IPS-18c (cell line): ENCODE results near the gene MRPS6.

ENCODE experiments used
- H3K4me3 ChIP-seq: 2 replicates; pipeline ENCODE4 v1.7.0; 2013; ENCODE audit warnings: low read depth, mild to moderate bottlenecking, low read length, moderate library complexity; ENCODE audit not compliant: insufficient read depth
- H3K9me3 ChIP-seq: one replicate; pipeline ENCODE4 v1.6.1; 2013; ENCODE audit warnings: mild to moderate bottlenecking, low read length, moderate library complexity; ENCODE audit not compliant: control insufficient read depth, insufficient read depth

Gene MRPS6

DNA sequence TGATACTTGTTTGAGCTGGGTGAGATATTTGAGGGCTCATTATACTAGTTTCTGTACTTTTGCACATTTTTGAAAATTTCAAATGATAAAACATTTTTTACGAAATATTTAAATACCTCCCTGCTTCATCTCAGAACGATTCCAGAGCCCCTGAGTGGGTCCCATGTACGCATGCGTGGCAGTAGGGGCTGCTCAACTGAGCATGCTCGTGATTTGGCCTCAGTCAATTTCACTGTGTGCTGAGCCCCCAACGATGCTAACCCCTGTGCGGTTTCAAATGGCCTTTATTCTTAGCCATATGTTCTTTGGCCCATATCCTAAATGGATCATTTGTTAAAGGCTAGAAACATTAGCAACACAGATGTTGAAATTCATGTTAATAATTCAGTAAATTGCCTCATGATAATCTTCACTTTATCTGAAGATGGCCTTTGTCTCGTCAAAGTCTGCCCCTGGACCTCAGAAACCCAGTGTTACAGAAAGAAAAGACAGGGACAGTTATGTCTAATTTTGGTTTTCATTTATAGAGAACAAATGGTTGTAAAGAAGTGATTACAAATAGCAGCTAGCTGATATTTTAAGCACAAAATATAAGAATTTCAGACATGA, 108.2 kb downstream of the MRPS6 start:
- H3K9me3 ChIP-seq = no peaks in the 10 kb centered on the region
- no peak overlapping the region for H3K4me3 ChIP-seq

DNA sequence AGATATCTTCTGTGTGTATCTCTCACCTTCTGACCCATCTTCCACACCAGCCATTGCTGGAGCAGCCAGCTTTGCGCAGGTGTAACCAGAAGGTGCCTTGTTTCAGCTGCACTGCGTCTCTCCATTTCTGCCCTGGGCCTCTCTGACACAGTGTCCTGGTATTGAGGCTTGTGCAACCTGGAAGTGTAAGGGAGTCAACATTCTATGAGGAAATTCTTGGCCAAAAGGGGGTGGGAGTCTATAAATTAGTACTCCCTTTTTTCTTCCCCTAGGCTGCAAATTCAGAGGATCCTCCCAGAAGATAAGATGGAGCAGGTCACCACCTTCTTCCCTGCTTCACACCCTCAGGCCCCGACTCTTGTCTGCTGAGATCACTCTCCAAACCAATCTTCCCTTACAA, 109.1 kb downstream of the MRPS6 start:
- Histone ChIP-seq H3K4me3 (no peak overlapping the region), H3K9me3 (no peaks in the 10 kb centered on the region)

DNA sequence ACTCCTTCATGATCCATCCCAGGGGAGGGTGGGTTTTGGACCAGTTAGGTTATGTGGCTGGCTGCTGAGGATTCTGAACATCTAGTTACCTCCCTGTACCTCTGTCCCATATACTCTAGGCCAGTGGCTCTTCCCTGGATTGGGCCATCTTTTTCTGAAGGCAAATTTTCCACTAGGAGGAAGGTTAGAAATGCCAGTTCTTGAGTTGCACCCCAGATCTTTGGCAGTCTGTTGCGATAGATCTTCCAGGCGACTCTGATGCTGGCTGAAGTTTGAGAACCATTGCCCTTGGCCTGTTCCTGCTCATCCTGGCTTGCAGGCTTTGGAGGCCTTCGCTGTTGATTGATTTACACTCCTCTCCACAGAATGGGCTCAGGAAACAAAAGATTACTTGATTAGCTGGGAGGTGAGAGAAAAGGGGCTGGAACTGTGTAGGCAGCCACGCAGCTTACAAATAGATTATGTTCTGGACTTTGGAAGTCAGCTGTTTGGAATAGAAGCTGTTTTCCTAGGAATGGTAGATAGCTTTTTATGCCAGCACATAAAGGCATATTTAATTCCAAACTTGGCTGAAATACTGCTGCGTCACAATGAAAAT, 110.1 kb downstream of the MRPS6 start:
- H3K9me3 ChIP-seq = no peaks in the 10 kb centered on the region
- H3K4me3 ChIP-seq = no peak overlapping the region

DNA sequence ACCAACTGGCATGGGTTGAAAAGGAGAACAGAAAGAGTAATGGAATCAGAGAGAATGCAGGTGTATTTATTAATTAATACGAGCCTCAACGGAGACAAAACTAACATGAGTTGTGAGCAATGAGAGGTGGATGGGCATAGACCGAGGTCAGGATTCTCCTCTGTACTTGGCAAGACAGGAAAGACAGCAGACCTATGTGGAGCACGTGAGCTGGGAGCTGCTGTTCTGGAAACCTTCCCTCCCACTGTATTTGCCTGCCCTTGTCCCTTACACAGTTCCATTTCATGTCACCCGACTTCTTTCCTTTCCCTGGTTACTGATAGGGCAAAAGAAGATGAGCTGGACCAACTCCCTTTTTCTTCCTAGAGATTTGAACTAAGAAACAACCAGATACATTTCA, 110.9 kb downstream of the MRPS6 start:
- H3K9me3 ChIP-seq = no peaks in the 10 kb centered on the region
- no peak overlapping the region for H3K4me3 ChIP-seq

DNA sequence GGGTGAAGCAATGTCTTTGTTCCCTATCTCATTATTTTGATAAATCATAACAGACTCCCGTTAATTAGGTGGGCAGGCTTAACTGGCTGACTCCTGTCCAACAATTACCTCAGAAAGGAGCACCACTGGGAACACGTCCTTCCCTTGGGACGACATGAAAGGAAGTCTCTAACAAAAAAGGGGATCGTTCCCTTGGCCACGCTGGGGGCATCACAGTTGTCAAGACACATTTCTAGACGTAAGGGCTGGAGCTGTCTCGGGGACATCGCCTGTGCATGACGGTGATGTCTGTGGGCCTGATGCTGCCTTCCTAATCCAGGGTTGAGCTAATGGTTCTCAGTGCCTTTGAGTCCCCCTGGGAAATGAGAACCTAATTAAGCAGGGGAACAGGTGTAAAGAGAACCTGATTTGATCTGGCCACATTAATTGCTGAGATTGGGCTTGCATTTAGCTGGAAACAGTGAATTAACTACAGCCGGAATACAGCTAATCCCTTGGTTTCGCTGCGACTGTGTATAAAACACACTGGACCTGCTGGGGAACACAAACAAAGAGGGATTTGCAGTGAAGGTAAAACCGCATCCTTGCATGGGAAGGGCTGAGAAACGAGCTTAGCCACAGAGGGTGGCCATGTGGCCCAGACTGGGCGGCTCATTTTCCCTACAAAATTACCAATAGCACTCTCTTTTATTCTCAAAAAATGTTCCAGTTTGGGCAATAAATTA, 111.8 kb downstream of the MRPS6 start:
- H3K4me3 ChIP-seq = no peak overlapping the region
- no peaks in the 10 kb centered on the region for H3K9me3 ChIP-seq

DNA sequence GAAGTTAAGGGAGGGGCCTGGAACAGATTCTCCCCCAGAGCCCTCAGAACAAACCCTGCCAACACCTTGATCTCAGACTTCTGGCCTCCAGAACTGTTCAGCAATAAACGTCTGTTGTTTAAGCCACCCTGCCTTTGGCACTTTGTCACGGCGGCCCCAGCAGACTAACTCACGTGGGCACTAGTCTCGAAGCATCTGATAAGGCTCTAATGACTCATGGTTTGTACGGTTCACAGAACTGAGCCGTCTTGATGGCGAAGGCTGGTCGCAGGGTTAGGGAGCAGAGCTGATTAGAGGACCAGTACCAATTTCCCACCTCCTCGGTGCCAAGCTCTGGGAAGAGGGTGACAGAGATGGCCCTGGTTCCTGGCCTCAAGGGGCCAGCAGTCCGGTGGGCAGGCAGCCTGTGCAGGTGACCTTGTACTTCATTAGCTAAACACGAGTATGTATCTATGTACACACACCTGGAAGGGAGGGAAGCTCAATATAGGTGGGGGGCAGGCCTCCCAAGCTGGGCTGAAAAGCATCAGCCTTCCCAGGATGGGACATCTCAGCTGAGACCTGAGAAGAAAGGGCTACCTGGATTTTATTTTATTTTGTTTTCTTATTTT, 112.8 kb downstream of the MRPS6 start:
- Histone ChIP-seq H3K4me3 (no peak overlapping the region), H3K9me3 (no peaks in the 10 kb centered on the region)

DNA sequence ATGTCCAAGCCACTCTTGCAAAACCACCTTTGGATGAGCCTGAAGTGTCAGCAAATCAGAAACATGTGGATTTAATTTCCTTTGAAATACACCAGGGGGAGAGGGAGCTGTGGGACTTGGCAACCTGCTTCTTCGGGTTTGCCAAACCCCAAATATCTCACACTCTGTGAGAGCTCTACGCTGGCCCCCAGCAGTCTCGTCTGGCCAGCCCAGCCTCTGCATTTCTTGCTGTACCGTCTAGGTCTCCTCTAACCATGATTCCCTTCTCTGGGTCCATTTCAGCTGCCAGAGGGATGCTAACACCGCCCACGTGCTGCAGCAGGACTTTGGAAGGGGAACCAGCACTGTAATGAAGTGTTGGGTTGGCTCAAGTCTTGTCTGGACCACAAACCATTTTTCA, 114.6 kb downstream of the MRPS6 start:
- no peak overlapping the region for H3K4me3 ChIP-seq

DNA sequence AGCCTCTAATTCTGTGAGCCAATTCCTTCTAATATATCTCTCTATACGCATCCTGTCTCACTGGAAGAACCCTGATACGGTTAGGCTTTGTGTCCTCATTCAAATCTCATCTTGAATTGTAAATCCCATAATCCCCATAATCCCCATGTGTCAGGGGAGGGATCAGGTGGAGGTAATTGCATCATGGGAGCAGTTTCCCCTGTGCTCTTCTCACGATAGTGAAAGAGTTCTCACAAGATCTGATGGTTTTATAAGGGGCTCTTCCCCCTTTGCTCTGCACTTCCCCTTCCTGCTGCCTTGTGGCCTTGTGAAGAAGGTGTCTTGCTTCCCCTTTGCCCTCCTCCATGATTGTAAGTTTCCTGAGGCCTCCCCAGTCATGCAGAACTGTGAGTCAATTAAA, 116.1 kb downstream of the MRPS6 start:
- Histone ChIP-seq H3K9me3 (peaks cover 4% of the 10 kb centered on the region), H3K4me3 (no peak overlapping the region)

More for the DNA sequence above, 114.6 kb downstream of the MRPS6 start:
- H3K9me3 ChIP-seq = peaks cover 2% of the 10 kb centered on the region

DNA sequence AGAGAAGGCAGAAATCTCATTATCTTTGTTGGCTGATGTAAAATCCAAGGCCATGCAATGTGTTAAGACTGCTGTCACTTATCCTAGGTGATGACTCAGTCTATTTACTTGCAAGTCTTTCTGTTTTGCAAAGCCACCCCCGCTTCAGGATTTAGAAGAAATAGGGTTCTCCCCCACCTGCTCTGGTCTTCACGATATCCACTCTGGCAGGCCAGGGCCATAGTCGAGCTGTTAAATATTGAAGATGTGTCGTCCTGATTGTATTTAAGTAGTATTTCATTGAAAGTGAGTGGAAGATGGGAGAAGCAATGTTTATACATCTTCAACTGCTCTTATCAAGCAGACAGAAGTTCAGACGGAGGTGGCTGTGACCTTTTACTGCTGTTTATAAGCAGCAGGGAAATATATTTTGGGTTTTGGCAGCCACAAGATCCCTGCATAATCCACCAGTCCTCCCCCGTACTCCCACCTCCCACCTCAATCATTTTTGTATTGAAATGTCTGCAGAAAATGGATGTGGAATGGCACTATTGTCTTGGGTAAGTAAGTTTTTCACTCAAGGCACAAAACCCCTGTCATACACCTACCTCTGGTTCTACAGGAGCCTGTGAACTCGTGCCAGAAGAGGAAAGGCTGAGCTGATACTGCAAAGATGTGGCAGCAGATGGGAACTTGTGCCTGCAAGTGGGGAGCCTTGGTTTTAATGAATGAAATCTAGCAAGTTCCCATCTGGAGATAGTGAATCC, 117.4 kb downstream of the MRPS6 start:
- peaks cover 4% of the 10 kb centered on the region for H3K9me3 ChIP-seq
- no peak overlapping the region for H3K4me3 ChIP-seq

DNA sequence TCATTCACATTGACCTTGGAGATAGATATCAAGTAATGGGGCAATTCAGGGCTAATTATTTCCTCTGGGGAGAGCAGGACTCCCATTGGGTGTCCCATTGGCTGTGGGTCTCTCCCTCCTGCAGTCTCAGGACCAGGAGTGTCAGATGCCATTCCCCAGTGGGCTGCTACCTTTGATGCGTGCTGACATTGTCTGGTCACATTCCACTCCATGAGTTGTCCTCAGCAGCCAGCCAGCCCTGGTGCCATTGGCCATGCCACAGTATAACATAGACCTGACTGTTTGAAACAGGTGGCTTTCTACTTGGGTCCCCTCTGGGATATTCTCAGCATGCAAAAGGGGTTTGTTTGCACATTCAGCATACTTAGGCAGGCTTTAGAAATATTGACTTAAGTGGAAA, 118.5 kb downstream of the MRPS6 start:
- Histone ChIP-seq H3K9me3 (peaks cover 4% of the 10 kb centered on the region), H3K4me3 (no peak overlapping the region)
